ENCODE data around the gene ST6GALNAC5. TPM values are rescaled to one million over a fixed set of nuclear protein-coding genes. Genes with fewer than 3 reads are reported as not detected.

Gene ST6GALNAC5
- total RNA-seq, 2 donors from 2014 or later = 9.1 to 9.4 TPM

DNA sequence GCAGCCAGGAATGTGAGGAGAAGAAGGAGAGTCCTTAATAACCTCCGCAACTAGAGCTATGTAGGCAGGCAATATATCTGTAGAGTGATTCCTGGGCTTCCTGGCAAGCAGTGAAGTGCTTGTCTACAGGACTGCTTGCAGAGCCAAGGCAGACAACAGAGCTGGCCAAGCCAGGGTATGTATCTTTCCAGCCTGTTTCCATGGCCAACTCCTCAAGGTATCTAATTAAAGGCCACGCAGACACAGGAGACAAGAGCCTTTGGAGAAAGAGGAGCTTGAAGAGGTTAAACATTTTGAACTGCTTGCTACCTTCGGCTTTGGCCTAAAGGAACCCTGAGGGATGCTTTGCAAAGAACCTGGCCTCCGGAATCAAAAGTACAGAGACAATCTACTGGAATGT, 214.6 kb downstream of the ST6GALNAC5 start:
- Mint-ChIP-seq H3K27ac (no peak overlapping the region), H3K4me1 (peaks cover 13% of the 10 kb centered on the region), H3K36me3 (ENCODE audit: low read depth) (peaks cover 3% of the 10 kb centered on the region), H3K27me3 (ENCODE audit: insufficient read depth) (no peaks in the 10 kb centered on the region), H3K9me3 (no peaks in the 10 kb centered on the region), H3K4me3 (no peak overlapping the region)
- no peak for DNase-seq
- Histone ChIP-seq H3K9me3 (ENCODE audit: control insufficient read depth, low read length) (no peaks in the 10 kb centered on the region), H3K36me3 (ENCODE audit: control insufficient read depth, insufficient read depth, low read length) (no peaks in the 10 kb centered on the region), H3K4me3 (ENCODE audit: low read length) (no peak overlapping the region), H3K4me1 (ENCODE audit: control insufficient read depth, insufficient read depth, low read length) (no peaks in the 10 kb centered on the region), H3K27me3 (ENCODE audit: control insufficient read depth, insufficient read depth, low read length, poor library complexity, severe bottlenecking) (no peaks in the 10 kb centered on the region), H3K9ac (ENCODE audit: extremely low read depth, low read length, poor library complexity, severe bottlenecking) (no peak overlapping the region), H3K27ac (ENCODE audit: low read depth, low read length) (no peak overlapping the region)
- TF ChIP-seq, protein P1, sequence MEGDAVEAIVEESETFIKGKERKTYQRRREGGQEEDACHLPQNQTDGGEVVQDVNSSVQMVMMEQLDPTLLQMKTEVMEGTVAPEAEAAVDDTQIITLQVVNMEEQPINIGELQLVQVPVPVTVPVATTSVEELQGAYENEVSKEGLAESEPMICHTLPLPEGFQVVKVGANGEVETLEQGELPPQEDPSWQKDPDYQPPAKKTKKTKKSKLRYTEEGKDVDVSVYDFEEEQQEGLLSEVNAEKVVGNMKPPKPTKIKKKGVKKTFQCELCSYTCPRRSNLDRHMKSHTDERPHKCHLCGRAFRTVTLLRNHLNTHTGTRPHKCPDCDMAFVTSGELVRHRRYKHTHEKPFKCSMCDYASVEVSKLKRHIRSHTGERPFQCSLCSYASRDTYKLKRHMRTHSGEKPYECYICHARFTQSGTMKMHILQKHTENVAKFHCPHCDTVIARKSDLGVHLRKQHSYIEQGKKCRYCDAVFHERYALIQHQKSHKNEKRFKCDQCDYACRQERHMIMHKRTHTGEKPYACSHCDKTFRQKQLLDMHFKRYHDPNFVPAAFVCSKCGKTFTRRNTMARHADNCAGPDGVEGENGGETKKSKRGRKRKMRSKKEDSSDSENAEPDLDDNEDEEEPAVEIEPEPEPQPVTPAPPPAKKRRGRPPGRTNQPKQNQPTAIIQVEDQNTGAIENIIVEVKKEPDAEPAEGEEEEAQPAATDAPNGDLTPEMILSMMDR (conservative IDR thresholded peaks at IDR 0.05) = no peak
- WGBS, 2 experiments (ENCODE audit: insufficient coverage in 1 of 2, insufficient read length in 1 of 2) = 87 to 89% methylated on average over 4 of the region's 4 CpGs

GRCh38 chr1:77084457-77084856, 217.2 kb downstream of the ST6GALNAC5 start:
- H3K9me3 ChIP-seq (ENCODE audit: control insufficient read depth, low read length) = no peaks in the 10 kb centered on the region
- no peak overlapping the region for H3K4me3 Mint-ChIP-seq
- 82 to 83% methylated on average over 1 to 2 of the region's 2 CpGs for WGBS, 2 experiments (ENCODE audit: insufficient coverage in 1 of 2, insufficient read length in 1 of 2)
- H3K4me1 ChIP-seq (ENCODE audit: control insufficient read depth, insufficient read depth, low read length) = no peaks in the 10 kb centered on the region
- DNase-seq = no peak
- H3K4me3 ChIP-seq (ENCODE audit: low read length) = no peak overlapping the region
- TF ChIP-seq, protein P1 (conservative IDR thresholded peaks at IDR 0.05) = peak; percentile 38
- H3K27ac ChIP-seq (ENCODE audit: low read depth, low read length) = no peak overlapping the region
- H3K27me3 ChIP-seq (ENCODE audit: control insufficient read depth, insufficient read depth, low read length, poor library complexity, severe bottlenecking) = no peaks in the 10 kb centered on the region
- no peak overlapping the region for H3K9ac ChIP-seq (ENCODE audit: extremely low read depth, low read length, poor library complexity, severe bottlenecking)
- H3K36me3 Mint-ChIP-seq (ENCODE audit: low read depth) = peaks cover 3% of the 10 kb centered on the region
- H3K36me3 ChIP-seq (ENCODE audit: control insufficient read depth, insufficient read depth, low read length) = no peaks in the 10 kb centered on the region
- H3K27me3 Mint-ChIP-seq (ENCODE audit: insufficient read depth) = no peaks in the 10 kb centered on the region
- H3K4me1 Mint-ChIP-seq = peaks cover 13% of the 10 kb centered on the region
- no peak overlapping the region for H3K27ac Mint-ChIP-seq
- H3K9me3 Mint-ChIP-seq = no peaks in the 10 kb centered on the region

- TF ChIP-seq, protein P1 (conservative IDR thresholded peaks at IDR 0.05) = peak; percentile 35
- H3K27me3 ChIP-seq (ENCODE audit: control insufficient read depth, insufficient read depth, low read length, poor library complexity, severe bottlenecking) = no peaks in the 10 kb centered on the region
- H3K27ac ChIP-seq (ENCODE audit: low read depth, low read length) = no peak overlapping the region
- no peak overlapping the region for H3K4me3 ChIP-seq (ENCODE audit: low read length)
- no peak overlapping the region for H3K9ac ChIP-seq (ENCODE audit: extremely low read depth, low read length, poor library complexity, severe bottlenecking)
- Mint-ChIP-seq H3K36me3 (ENCODE audit: low read depth) (peaks cover 3% of the 10 kb centered on the region), H3K27me3 (ENCODE audit: insufficient read depth) (no peaks in the 10 kb centered on the region), H3K9me3 (no peaks in the 10 kb centered on the region), H3K4me3 (no peak overlapping the region), H3K4me1 (peaks cover 13% of the 10 kb centered on the region), H3K27ac (no peak overlapping the region)
- 80 to 100% methylated on average over 1 of the region's 1 CpG for WGBS, 2 experiments (ENCODE audit: insufficient coverage in 1 of 2, insufficient read length in 1 of 2)
- no peaks in the 10 kb centered on the region for H3K9me3 ChIP-seq (ENCODE audit: control insufficient read depth, low read length)
- H3K4me1 ChIP-seq (ENCODE audit: control insufficient read depth, insufficient read depth, low read length) = no peaks in the 10 kb centered on the region
- DNase-seq = no peak
- H3K36me3 ChIP-seq (ENCODE audit: control insufficient read depth, insufficient read depth, low read length) = no peaks in the 10 kb centered on the region
These were observed 217.8 kb downstream of the ST6GALNAC5 start for GRCh38 chr1:77085109-77085508.
